CD4-positive, alpha-beta T cell treated with Interleukin-4 for 4 hours (primary cell): ENCODE data around the gene ZC3H4.
A peak's percentile ranks its signal among the peaks of the same experiment; 100 is the strongest.

Experiments used
- DNase-seq: peaks from one replicate; pipeline ENCODE4 v3.0.0-alpha.2; 2020

Gene ZC3H4

GRCh38 chr19:47044946-47045866 is 68.4 kb downstream of the ZC3H4 start:
- no peak for DNase-seq

DNA sequence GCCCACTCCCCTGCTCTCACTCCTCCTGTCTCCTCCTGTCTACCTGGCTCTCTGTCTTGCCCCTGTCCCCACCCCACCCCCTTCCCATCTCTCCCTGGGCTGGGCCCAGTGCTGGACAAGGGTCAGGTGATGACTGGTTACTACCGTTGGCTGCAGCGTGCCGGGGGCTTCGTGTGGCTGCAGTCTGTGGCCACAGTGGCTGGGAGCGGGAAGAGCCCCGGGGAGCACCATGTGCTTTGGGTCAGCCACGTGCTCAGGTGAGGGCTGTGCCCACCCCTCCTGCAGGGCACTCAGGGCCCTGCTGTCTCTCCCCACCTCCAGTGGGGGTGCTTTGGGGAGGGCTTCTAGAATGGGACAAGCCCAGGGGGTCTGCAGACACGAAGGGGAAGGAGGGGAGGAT is 72.7 kb downstream of the ZC3H4 start:
- DNase-seq, result no peak

DNA sequence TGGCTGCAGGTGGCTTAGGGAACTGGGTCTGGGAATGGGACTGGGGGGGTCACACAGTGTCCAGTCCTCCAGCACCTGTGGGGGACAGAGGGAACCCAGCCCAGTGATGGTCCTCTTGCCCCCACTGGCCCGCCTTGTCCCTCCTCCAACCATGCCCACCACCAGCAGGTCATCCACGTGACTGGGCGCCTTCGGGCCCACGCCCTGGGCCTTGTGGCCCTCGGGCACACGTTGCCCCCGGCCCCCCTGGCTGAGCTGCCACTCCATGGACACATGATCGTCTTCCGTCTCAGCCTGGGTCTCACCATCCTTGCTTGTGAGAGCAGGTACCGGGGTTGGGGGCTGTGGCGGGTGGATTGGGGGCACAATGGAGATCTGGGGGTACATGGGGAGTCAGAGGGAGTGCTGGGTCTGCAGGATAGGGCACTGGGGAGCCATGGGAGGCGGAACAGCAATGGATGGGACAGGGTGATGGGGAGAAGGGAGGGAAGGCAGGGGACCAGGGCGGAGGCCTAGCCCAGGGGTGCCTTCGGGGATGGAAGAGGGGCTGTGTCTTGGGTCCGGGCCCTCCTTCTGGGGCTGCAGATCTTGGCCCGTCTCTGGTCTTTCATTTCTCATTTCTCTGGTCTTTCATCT is 74.2 kb downstream of the ZC3H4 start:
- DNase-seq, result no peak

GRCh38 chr19:47037766-47038165 is 75.8 kb downstream of the ZC3H4 start:
- no peak for DNase-seq

DNA sequence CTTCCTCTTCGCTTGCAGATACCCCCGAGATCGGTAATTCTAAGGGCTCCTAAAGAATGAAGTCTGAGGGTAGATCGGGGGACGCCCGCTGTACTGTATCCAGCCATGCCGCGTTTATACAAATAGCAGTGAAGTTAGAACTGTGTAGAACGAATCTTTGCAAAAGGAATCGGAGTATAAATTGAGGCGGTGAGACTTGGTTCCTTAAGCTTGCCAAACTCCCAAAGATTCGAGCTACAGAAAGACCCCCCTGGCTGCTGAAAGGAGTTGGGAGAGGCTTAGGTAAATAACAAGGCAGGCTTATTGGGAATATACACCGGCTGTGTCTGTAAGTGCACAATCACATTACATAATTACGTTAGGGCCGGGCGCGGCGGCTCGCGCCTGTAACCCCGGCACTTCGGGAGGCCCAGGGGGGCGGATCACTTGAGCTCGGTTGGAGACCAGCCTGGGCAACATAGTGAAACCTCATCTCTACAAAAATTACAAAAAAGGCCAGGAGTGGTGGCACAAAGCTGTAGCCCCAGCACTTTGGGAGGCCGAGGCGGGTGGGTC is 77.4 kb downstream of the ZC3H4 start:
- DNase-seq, result no peak

DNA sequence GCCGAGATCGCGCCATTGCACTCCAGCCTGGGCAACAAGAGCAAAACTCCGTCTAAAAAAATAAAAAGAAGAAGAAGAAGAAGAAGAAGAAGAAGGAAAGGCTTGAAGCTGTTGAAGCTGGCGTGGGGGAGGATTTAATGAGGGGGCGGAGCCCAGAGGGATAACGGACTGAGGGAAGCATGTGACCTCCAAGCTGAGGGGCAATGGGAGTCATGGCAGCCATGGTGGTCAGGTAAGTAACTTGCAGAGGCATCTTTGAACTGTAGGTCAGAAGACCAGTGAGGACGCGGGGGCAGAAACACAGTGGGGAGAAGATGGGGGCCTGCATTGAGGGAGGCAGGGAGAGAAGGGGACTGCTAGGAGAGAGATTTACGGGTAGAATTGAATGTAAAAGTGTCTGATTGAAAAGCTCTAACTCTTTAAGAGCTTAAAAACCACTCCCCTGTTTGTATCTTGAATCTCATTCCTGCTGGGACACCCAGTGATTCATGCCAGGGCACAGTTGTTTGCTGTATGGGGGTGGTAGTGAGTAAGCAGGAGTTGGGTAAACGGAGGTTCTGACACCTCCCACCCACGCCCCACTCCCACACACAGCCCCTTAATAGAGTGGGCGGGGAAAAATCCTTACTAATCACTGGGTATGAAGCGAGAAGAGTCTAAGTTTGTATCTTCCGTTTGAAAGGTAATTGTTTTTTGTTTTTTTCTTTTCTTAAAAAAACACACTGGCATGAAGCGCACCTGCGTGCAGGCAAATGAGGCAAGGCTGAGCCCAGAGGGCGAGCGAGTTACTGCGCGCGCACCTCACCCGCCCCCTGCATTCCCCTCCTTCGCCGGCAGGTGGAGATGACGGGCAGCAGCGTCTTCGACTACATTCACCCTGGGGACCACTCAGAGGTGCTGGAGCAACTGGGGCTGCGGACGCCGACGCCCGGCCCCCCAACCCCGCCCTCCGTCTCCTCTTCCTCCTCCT is 78.2 kb downstream of the ZC3H4 start:
- DNase-seq, result peak; percentile 94

DNA sequence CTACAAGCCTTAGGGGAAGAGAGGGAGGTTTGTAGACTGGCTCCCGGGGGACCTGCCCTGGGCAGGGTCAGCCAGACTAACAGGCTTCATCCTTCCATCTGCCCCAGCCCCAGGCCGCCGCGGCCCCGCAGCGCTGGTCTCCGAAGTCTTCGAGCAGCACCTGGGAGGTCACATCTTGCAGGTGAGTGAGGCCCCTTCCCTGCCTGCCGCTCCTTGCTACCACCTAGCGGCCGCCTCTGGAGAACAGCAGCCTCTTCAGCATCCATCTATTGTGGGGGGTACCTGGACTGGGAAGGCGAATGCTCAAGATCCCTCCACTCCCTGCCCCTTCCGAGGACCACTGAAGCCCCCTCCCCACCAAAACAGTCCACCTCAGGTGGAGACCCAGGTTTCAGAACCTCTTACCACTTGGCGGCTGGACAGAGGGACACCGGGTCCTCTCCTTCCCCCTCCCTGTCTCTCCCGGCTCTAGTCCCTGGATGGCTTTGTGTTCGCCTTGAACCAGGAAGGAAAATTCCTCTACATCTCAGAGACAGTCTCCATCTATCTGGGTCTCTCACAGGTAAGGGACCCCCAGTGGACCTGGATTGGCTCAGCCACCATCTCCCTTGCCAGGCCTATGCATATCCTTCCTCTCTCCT is 81.3 kb downstream of the ZC3H4 start:
- DNase-seq, result peak; percentile 65

GRCh38 chr19:47028195-47028601 is 85.4 kb downstream of the ZC3H4 start:
- no peak for DNase-seq

GRCh38 chr19:47027586-47028088 is 85.9 kb downstream of the ZC3H4 start:
- DNase-seq, result no peak

DNA sequence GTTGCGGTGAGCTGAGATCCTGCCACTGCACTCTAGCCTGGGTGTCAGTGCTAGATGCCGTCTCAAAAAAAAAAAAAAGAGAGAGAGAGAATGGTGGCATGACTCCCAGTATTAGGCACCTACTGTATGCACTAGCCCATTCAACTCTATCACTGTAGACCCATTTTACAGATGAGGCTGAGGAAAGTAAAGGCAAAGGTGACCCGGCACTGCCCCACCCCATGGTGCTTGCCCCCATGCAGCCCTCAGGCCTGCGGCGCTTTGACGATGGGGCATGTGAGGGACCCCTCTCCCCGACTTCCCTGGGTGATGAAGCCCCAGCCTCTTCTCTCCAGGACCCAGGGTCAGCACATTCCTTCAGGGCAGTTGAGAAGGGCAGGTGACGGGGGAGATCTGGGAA is 86.7 kb downstream of the ZC3H4 start:
- no peak for DNase-seq

DNA sequence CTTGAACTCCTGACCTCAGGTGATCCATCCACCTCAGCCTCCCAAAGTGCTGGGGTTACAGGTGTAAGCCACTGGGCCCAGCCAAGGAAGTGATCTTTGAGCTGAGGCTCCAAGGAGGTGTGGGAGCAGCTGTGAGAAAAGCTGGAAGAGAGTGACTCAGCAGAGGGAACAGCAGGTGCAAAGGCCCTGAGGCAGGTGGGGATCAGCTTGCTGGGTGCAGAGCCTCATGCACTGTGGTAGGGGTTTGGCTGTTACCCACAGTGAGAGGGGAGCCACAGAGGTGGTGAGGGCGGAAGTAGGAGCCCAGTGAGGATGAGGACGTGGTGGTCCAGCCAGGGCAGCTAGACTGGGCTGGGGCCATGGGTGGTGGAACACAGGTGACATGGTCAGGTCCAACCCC is 87.4 kb downstream of the ZC3H4 start:
- DNase-seq, result no peak

DNA sequence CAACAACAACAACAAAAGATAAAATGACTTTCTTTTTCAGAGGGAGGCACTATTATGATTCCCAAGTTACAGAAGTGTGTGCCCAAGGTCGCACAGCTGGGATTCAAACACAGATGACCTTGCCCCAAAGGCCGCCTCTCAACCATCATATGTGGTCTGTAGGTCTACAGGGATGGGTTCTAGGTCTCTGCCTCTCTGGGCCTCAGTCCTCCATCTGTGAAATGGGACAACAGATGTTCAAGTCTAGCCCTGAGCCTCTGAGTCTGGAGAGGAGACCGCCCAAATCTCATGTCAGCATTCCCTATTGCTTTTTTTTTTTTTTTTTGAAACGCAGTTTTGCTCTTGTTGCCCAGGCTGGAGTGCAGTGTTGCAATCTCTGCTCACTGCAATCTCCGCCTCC is 89.1 kb downstream of the ZC3H4 start:
- DNase-seq, result no peak

- DNase-seq, result no peak
Measured at GRCh38 chr19:47023448-47023794, 90.2 kb downstream of the ZC3H4 start.

GRCh38 chr19:47022541-47023447 is 90.8 kb downstream of the ZC3H4 start:
- DNase-seq, result no peak

GRCh38 chr19:47022140-47022536 is 91.4 kb downstream of the ZC3H4 start:
- DNase-seq, result no peak

DNA sequence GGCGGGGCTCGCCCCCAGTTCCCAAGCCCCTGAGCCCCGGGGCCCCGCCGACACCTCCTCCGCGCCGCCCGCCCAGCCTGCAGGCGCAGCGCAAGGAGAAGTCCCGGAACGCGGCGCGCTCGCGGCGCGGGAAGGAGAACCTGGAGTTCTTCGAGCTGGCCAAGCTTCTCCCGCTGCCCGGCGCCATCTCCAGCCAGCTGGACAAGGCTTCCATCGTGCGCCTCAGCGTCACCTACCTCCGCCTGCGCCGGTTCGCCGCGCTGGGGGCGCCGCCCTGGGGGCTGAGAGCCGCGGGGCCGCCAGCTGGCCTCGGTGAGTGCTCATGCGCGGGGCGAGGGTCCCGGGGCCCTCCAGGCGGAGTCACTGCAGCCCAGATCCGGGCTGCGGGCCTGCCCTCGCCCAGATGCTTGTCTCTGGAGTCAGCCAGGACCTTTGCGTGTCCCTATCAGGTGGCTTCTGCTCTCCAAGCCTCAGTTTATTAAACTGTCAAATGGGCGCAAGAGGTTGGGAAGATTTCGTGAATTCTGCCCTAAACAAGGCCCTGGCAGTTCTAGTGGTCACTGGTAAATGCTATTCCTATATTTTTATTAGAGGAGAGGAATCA is 91.9 kb downstream of the ZC3H4 start:
- no peak for DNase-seq

DNA sequence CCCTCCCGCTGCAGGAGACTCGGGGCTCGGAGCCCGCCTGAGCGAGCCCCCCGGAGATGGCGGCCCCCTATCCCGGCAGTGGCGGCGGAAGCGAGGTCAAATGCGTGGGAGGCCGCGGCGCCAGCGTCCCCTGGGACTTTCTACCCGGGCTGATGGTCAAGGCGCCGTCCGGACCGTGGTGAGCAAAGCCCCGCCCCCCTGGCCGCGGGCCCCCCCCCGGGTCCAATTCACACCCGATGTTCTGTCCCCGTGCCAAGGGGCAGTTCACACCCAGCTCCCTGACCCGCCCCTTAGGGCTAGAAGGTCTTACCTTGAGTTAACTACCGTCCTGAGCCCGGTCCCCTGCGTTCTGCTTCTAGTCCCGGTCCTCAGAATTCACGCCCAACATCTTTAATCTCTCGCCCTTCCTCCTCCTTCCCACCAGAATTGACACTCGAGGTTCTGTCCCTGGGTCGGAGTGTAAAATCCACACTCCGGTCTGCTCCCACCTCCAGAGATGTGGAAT is 92.5 kb downstream of the ZC3H4 start:
- no peak for DNase-seq

DNA sequence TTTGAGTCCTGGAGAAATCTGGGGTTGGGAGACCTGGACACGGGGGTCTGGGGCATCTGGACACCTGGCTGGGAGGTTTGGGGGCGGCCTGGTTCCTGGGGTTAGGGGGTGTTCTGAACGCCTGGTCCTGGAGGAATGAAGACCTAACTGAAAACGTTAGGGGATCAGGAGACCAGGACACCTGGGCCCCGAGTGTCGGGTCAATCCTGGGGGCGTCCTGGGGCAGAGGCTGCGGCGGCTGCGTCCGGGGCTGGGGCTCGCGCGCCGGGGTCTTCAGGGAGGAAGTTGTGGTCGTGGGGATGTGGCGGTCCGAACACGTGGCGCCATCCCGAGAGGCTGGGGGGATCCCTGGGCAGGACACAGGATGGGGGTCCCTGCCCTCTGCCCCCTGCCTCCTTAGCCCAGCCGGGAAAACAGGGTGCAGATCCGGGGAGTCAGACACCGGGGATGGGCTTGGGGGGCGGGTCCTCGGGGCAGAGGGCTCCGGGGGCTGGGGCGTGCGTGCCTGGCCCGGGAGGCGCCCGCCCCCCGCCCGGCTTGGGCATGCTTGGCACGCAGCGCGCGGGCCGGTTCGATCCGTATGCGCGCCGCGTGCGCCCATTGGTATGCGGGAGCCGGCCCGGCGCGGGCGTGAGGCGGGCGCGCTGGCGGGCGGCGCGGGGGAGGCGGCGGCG is 93.3 kb downstream of the ZC3H4 start:
- no peak for DNase-seq

DNA sequence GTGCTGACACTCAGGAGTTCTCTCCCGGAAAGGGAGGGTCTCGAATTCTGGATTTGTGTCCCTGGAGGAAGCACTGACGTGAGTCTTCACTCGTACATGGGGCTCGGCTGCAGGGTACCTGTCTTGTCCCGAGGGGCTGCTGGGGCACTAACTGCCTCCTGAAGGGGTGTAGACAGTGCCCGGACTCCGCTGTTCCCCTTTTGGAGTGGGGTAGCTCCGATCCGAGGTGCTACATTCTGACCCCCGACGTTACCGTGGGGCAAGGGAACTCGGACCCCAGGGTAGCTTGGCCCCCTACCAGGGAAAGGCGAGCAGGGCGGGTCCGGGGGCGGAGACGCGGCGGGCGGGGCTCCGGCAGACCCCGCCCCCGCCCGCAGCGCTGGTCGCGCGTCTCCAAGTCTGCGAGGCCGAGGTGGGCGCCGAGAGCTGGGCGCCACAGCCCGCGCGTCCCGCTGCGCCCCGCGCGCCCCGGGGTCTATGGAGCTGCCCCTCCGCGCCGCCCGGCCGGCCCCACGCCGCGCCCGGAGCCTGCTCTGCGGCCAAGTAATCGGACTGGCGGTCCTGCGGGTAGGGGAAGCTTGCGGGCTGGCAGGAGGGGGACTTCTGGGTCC is 94.0 kb downstream of the ZC3H4 start, which contains the start of gene NPAS1:
Gene NPAS1 (plus strand): TSS at position 407 of the 611 bp plus-strand sequence. CDS start 1,211 bp downstream, outside the sequence.
- no peak for DNase-seq
